Astrocyte of the cerebellum (primary cell): ENCODE data around the gene PHLDA1.

ENCODE experiments used
- DNase-seq: peaks from one replicate; pipeline ENCODE4 v3.0.0-alpha.2; 2011; ENCODE audit warnings: low read depth
- H3K4me3 ChIP-seq: 2 replicates; pipeline ENCODE4 v1.5.1; 2011; ENCODE audit warnings: mild to moderate bottlenecking, low read depth, low read length, moderate library complexity
- in situ Hi-C: cut with HindIII; loops from 2 replicates; pipeline ENCODE4 v1.10.0; 2017; ENCODE audit warnings: low sequenced_read_pairs
- TF ChIP-seq, protein P1 (sequence below): IDR thresholded peaks from 2 replicates; pipeline ENCODE4 v1.5.1; 2012; ENCODE audit warnings: low read length, low read depth, moderate library complexity, mild to moderate bottlenecking; ENCODE audit errors: missing control alignments

Gene PHLDA1

GRCh38 chr12:76028571-76029277 is 2.9 kb downstream of the PHLDA1 start:
- TF ChIP-seq, protein P1, sequence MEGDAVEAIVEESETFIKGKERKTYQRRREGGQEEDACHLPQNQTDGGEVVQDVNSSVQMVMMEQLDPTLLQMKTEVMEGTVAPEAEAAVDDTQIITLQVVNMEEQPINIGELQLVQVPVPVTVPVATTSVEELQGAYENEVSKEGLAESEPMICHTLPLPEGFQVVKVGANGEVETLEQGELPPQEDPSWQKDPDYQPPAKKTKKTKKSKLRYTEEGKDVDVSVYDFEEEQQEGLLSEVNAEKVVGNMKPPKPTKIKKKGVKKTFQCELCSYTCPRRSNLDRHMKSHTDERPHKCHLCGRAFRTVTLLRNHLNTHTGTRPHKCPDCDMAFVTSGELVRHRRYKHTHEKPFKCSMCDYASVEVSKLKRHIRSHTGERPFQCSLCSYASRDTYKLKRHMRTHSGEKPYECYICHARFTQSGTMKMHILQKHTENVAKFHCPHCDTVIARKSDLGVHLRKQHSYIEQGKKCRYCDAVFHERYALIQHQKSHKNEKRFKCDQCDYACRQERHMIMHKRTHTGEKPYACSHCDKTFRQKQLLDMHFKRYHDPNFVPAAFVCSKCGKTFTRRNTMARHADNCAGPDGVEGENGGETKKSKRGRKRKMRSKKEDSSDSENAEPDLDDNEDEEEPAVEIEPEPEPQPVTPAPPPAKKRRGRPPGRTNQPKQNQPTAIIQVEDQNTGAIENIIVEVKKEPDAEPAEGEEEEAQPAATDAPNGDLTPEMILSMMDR = no peak
- peak overlapping the region; percentile 98 for H3K4me3 ChIP-seq
- in situ Hi-C loops = loop anchor here (25.0 kb wide), 1 partner anchor 491 kb away; no protein-coding TSS in a partner anchor
- DNase-seq = no peak

DNA sequence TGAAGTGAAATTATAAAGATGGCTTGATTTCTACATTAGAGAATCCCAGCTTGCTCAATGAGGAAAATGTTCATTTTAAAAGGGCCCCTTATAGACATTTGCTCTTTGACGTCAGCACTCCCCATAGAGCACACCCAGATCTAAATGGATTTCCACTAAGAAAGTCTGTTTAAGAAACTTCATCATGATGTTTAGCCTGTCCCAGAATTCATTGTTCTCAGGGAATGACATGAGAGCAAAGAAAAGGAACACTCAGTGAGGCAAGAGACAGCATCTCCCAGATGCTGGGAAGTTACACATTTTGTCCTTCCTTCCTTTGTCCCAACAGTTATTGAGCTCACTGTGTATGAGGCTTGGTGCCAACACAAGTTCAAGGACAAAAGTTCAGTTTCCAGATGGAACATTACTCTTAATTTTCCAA is 4.9 kb downstream of the PHLDA1 start:
- in situ Hi-C loops = loop anchor here (25.0 kb wide), 1 partner anchor 489 kb away; no protein-coding TSS in a partner anchor
- TF ChIP-seq, protein P1 = no peak
- no peak for DNase-seq
- peak overlapping the region; percentile 98 for H3K4me3 ChIP-seq

DNA sequence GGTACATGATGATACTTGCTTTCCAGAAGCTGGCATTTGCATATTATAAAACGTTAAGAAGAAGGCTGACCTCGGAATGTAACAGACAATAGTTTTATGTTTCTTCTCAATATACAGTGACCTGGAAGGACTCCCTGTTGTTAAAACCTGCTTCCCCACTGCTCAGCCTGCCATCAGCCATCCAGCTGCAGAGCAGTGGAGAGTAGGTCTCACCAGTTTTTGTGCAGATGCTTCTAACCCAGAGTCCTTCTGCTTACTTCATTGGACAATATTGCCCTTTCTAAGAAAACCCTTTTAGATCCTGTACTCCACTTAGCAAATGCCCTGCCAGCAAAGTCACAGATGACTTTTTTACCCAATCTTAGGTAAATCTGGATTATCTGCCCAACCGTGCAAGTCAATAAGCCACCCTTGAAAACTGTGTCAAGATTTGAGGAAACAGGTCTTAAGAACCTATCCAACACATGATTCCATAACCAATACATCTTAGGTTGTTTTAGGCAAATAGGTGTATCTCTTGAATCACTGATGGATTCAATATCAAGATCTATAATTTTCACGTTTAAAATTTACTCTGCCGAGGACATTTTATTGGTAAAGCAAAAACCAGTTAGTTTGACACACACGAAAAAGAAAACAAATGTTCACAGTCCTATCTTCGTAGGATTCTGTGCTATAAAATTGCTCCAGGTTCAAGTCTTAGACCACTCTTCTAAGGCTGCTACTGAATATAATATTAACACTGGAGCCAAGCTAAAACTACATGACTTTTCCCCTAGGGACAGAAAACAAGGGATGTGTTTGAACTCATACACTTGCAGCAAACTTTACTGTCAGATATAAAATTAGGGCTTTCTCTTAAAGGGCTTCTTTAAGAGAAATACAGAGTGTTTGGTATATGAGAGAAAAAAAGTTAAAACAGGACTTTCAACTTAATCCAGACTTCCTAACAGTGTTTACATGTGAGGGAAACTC is 5.7 kb downstream of the PHLDA1 start:
- DNase-seq = peak; percentile 61
- TF ChIP-seq, protein P1 = no peak
- in situ Hi-C loops = loop anchor here (25.0 kb wide), 1 partner anchor 489 kb away; no protein-coding TSS in a partner anchor
- no peak overlapping the region for H3K4me3 ChIP-seq

DNA sequence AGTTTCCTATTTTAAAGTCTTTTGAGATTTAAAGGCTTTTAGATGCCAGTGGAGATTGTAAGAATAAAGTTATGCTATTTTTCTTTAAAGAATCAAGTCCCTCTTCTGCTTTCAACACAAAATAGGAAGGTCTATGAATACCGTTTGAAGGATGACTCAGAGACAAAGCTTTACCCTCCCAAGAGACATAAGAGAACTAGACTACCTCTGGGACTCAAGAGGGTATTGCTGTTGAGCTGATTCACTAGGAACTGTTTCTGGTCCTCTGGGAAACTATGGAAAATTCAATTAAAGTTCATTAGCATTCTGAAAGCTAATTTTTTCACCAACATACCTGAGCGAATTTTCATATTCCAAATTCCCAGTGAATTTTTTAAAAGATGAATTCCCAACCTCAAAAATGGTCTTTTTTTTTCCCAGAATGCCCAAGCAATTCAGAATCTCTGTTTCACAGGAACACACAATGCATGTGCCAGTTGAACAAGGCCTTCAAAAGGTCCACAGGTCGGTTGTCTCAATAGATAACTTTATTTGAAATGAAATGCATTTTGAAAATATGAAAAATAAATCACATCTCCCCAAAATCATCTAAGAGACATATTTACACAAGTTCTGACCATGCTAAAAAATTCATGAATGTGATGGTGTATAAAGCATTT is 6.5 kb downstream of the PHLDA1 start:
- DNase-seq = peak; percentile 66
- no peak overlapping the region for H3K4me3 ChIP-seq
- TF ChIP-seq, protein P1 = no peak
- in situ Hi-C loops = loop anchor here (25.0 kb wide), 1 partner anchor 488 kb away; no protein-coding TSS in a partner anchor

GRCh38 chr12:76024102-76024781 is 7.3 kb downstream of the PHLDA1 start:
- H3K4me3 ChIP-seq = no peak overlapping the region
- in situ Hi-C loops = no loop called here
- TF ChIP-seq, protein P1 = no peak
- DNase-seq = no peak
